Activated T-helper 9 cell treated with anti-CD3 and anti-CD28 coated beads, Interleukin-2, amount 50 U/mL, for 16 hours (primary cell): Measurements from ENCODE around the gene PHYKPL.
"Not testable (repeated sequence)": the region's sequence is repeated elsewhere in the genome, so short reads cannot be mapped to it uniquely, and the experiment has no call there.

ENCODE experiments used
- DNase-seq: peaks from one replicate; pipeline ENCODE4 v3.0.0-alpha.2; 2020; ENCODE audit warnings: low read depth

Gene PHYKPL

DNA sequence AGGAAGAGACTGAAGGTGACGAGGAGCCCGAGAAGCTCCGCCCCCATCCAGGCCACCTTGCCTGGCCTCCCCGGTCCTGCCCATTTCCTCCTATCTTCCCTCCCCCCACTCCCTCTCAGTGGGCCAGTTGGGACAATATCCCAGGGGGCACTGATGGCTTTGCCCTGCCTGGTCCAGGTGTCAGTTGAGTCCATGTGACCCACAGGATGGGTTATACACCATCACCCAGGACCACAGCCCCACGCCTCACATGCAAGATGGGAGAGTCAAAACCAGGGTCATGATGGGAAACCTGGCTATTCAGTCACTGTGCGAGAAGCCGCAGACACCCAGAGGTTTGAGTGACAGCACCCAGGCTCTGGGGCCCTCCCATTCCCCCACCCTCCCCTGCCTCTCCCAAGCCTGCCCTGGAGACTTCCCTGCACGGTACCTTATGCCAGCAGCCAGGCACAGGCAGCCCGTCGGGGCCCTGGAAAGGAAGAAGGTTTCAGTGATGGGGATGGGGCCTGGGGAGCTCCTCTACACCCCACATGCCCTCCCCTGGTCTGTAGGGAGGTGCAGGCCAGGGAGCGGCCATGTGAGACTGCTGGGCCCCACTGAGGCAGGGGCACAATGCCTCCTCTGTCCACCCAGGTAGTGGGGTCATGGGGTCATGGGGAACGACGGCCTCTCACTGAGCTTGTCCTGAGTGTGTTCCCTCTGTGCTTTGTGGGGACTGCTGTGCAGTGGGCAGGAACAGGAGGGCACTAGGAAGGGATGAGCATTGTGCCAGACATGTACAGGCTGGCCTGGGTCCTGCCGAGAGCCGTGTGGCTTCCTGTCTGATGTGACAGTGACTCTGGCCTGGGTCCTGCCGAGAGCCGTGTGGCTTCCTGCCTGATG is 6.3 kb upstream of the PHYKPL start:
- DNase-seq: no peak

DNA sequence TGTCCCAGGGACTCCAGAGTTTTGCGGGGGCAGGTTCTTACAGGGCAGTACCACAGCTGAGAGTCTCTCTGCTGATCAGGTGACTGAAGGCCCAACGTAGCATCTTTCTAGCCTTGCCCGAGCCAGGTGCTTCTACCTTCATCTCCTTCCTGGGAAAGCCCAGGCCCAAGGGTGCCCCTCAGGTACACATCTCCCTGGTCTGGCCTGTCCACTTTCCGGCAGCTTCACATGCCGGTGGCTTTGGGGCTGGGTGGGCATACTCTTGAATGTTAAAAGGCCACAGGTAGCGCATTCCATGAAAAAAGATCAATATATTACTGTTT is 5.7 kb upstream of the PHYKPL start:
- DNase-seq: no peak

DNA sequence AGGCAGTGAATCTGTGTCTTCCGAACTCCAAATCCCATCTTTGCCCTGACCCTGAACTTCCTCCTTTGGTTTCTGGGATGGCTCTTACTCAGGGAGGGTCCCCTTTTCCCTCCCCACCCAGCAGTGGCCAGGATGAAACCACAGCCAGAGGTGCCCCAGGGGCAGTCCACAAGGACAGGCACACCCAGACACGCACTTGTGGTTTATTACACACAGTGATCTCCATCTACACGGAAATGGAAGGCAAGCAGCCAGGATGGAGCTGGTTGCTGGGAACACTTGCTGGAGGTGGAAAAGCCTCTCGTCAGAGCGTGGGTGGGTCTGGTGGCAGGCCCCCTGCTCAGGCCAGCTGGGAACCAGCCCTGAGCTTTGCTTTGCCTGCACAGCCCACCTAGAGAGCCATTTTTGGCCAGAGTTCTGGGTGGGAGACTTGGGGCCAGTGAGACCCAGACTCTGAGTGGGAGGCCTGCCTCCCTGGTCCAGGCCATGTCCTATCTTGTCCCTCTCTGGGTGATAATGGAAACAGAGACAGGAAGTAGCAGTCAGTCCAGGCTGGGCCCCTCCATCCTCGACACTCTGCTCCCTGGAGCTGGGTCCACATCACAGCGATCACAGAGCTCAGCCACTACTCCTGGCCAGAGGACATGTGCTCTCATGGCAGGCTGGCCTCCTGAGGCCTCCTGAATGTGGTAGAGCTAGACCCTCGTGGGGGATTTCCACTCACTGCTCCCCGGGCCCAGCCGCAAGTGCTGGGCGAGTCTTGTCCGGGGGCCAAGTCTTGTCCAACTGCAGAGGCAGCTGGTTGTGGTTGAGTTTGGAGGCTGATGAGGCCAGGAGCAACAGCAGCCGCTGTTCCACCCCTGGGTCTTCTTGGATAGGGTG is 5.1 kb upstream of the PHYKPL start:
- no peak for DNase-seq

DNA sequence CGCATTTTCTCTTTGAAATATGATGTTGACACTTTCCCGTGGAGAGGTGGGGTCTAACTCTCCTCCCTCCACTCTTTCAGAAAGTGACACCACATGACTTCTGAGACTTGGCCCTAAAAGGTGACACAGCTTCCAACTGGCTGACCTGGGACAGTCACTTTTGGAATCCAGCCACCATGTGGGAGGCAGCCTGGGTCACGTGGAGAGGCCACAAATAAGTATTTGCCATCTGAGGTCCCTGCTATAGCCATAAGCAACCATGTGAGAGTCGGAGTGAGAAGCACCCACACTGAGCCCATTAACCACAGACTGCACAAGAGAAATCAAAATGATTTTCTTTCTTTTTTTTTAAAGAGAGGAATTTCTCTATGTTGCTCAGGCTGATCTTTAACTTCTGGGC is 4.1 kb upstream of the PHYKPL start:
- DNase-seq: no peak

DNA sequence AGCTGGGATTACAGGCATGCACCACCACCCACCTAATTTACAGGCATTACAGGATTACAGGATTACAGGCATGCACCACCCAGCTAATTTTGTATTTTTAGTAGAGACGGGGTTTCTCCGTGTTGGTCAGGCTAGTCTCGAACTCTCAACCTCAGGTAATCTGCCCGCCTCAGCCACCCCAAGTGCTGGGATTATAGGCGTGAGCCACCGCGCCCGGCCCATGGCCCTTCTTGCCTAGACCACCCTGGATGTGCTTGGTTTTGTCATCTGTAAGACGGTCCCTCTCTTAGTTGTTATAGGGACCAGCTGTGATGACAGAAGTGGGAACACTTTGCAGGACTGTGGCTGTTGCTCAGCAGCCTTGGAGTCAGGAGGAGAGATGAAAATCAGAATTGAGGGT is 3.5 kb upstream of the PHYKPL start:
- no peak for DNase-seq

DNA sequence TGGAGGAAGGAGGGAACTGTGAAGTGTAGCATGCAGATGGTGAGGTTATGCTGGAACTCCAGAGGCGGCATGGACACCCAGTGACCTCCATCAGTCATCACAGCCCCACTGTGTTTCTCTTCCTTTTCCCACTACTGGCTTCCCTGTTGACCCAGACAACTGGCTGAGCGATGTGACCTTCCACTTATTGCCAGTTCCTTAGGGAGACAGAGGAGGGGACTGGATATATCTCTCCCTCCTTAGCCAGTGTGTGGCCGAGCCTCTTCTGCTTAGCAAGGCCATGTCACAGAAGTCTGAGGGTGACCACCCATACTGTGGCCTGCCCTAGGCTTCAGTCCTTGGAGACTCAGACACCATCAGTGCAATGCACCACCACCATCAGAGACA is 3.0 kb upstream of the PHYKPL start:
- no peak for DNase-seq

DNA sequence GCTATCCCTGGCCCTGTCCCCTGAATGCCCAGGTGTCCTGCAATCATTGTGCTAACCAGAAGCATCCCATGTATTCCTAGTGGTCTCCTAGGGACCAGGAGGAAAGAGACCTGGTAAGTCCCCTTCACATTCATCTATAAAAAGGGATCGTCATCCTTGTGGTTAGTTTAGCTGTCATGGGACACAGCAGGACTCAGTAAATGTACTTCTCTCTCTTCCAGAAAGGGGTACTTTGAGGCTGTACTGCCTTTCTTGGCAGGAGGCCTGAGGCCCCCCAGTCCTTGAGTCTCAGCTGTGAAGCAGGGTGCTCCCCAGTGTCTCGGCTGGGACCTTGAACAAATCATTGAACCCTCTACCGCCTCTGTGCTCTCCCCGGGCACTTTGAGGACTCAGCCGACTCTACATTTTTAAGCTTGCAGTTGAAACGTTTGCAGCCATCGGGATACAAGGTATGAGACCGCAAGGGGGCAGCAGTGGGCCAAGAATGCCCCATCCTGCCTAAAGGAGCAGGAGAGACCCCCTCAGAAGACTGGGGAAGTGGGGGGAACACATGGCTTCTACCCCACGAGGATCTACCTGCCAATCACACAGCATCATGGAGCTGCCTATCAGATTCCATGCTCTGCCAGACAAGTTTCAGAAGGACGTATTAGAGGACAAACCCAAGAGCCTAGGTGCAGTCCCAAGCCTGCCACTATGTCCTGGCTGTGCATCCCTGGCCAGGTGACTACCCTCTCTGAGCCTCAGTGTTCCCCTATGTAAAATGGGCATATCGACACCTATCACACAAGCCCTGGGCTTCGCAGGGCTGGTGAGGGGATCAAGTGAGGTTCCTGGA is 2.4 kb upstream of the PHYKPL start:
- peak; percentile 55 for DNase-seq

DNA sequence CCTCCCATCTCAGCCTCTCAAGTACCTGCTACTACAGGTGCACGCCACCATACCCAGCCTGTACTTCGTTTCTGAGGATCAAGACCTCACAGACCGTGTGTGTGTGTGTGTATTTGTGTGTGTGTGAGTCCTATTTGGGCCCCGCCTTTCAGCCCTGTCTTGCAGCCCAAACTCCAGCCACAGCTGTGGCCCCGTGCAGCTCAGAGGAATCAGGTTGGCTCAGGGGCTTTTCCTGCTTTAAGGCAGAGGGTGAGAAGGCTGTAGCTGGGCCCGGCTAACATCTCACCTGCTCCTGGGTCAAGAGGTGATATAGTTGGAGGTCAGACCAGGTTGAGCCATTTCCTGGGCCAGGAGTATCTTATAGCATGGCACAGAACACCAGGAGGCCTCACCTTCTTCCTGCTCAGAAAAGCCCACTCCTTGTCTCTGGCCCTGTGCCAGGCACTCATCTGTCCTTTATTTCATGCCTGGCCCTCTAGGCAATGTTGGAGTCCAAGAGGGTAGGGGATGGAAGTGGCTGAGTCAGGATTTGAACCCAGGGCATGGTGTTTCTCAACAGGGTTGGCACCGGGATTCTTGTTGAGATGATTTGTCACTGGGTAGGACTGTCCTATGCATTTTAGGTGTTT is 1.6 kb upstream of the PHYKPL start:
- no peak for DNase-seq

DNA sequence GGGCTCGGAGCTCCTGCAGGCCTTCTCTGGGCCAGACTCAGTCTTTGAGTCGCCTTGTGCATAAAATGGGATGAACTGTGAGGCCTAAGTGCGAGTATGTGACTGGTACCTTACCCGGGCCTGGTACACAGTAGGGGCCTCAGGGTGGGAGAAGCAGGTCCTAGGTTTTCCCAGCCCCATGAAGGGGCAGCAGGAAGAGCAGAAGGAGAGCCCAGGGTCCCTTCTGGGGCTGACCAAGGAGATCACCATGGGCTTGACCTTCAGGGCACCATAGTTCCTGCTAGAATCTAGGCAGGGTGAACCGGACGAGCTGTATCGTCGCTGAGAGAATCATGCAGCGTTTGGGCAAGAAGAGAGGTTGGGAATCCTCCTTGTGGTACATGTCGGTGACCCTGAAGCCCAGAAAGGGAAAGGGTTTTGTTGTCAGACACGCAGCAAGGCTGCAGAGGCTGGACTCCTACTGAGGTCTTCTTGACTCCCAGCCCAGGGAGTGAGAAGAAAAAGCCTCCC is 373 bp upstream of the PHYKPL start:
- DNase-seq: no peak

DNA sequence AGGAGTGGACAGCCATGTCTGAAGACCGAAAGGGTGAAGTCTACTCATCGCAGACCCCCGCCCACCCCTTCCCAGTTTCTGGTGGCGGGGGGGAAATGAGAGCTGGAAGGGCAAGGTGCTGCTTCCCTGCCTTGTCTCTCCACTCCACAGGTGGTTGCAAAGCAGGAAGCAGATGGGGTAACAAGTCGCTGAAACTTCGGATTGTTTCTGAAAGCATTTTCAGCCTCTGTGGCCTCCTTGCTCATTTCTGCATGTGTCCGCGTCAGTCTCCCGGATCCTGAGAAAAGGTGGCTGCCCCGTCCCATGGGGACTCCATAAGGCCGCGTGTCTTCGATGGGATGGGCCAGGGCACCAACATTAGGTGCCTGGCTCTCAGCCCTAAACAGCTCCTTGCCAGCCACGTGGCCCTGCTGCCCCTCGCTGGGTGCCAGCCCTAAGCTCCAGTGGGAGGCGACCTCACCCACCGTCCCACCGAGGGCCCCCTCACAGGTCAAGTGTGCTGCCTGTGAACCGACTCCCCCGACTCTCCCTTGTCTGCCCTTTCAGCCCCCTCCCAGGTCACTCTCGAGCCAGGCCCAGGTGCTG is 971 bp downstream of the PHYKPL start:
- DNase-seq: no peak

DNA sequence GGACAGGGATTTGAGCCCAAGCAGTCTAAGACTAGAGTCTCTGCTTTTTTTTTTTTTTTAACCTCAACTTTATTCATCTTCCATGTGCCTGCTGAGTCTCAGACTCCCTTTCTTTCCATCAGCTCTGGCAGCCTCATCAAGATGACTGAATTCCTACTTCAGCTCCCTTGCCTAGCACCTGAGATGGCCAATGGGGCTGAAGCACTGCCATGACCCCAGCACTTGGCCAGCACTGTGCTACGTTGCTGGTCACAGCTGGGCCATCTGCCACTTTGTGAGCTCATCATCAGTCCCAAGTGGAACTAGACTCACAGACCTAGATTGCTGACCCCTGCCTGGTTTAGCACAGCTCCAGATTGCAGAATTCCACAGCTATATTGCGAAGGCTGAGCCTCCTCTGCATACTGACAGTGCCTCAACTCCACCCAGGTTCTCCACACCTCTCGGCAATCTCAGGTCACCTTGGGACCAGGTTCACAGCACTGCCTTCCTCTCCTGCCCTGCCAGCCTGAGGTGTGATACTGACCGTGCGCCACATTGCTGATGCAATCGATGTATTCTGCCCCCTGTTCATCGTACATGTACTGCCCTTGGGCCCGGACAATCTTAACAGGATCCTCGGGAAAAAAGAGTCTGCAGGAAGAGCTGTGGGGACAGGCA is 1.6 kb downstream of the PHYKPL start:
- no peak for DNase-seq

DNA sequence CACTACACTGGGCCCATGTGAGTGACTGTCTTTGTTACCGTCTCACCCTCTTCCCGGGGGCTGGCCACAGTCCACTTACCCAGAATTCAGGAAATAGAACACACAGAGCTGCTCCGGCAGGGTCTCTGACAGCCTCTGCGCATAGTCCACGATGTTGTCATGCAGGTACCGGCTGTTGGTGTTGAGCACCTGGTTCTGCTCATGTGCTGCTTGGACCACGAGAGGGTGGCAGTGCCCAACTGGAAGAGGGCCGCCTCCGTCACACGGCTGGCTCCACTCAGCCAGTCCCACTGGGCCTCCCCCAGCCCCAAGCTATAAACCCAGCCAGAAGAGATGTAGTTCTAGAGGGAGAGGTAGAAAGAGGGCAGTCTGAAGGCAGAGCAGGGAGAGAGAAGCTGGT is 2.7 kb downstream of the PHYKPL start:
- no peak for DNase-seq

DNA sequence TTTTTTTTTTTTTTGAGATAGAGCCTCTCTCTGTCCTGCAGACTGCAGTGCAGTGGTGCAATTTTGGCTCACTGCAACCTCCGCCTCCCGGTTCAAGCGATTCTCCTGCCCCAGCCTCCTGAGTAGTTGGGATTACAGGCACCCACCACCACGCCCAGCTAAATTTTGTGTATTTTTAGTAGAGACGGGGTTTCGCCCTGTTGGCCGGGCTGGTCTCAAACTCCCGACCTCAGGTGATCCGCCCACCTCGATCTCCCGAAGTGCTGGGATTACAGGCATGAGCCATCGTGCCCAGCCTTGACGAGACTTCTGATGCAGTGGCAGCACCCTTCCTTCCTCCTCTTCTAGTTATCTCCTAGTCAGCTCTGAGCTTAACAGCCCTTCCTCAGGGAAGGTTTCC is 3.5 kb downstream of the PHYKPL start:
- DNase-seq: not testable (repeated sequence)

DNA sequence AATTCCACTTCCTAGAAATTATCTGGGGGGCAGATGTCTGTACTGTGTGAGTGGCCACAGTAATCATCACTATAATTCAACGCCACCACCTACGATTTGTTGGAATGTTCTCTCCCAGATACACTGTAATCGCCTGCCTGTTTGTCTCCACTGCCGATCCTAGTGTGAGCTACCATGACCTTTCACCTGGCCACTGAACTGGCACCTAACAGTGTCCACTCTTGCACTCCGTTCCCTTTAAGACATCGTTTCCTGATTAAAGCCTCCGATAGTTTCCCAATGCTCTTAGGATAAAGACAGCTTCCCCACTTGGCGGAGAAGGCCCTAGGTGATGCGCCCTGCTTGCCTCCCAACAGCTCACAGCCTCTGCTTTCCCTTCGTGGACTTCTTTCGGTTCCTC is 4.0 kb downstream of the PHYKPL start:
- DNase-seq: no peak

DNA sequence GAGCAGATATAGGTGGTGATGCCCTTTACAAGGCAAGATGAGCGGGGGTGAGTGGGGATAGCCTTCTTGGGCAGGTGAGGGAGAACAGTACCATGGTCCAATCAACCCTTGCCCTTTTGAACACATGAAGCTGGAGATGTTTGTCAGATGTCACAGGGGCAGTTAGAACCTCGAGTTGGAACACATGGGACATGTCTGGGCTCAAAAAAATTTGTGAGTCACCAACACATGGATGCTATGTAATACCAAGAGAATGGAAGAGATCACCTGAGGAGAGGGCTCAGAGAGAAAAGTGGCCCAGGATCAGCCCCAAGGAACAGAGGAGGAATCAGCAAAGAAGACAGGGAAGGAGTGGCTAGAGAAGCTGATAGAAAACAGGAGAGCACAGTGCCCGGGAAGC is 4.7 kb downstream of the PHYKPL start:
- no peak for DNase-seq

DNA sequence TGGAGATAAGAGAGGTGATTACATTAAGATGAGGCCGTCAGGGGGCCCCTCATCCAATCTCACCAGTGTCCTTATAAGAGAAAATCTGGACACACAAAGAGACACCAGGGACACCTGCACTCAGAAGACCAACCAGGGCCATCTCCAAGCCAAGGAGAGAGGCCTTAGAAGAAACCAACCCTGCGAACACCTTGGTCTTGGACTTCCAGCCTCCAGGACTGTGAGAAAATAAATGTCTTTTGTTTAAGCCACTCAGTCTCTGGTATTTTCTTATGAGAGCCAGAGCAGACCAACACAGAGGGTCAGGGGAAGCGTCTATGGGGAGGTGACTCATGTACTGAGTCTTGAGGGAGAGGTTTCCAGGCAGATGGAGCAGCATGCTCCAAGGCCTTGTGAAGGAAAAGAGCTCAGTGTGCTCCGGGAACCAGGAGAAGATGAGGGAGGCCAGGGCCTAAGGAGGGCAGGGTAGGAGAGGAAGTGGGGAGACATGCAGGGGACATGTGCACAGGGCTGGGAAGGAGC is 5.4 kb downstream of the PHYKPL start:
- no peak for DNase-seq

DNA sequence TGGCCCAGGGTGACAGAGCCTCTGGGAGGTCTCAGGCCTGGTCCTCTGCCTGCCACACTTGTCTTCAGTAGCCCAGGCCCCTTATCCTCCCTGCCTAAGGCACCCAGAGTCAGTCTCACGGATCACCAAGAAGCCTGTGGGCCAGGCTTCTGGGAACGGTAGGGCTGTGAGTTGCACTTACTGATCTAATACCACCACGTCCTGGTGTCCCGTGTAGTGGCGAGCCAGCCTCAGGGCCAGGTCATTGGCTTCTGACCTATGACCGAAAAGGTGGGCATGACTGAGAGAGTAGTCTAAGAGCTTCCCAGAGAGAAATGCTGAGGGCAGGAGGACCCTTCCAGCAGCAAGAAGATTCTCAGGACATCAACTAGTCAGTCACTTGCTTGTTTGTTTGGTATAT is 7.4 kb downstream of the PHYKPL start:
- DNase-seq: no peak

DNA sequence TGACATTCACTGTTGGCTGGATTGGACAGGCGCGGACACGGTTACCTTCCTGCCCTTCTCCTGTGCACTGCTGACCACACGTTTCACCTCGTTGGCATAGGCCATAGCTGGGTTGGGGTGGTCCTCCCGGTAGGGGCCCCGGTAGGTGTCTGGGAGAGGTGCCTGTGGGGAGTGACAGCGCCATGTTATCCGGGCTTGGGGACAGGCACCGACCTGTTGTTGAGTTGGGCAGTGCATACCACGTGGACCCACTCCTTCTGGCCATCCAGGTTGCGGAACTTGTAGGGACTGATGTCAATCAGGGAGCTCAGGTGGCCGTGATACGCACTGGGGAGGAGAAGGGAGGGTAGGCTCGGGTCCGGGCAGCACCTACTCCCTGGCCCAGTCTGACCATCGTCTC is 8.2 kb downstream of the PHYKPL start:
- no peak for DNase-seq

DNA sequence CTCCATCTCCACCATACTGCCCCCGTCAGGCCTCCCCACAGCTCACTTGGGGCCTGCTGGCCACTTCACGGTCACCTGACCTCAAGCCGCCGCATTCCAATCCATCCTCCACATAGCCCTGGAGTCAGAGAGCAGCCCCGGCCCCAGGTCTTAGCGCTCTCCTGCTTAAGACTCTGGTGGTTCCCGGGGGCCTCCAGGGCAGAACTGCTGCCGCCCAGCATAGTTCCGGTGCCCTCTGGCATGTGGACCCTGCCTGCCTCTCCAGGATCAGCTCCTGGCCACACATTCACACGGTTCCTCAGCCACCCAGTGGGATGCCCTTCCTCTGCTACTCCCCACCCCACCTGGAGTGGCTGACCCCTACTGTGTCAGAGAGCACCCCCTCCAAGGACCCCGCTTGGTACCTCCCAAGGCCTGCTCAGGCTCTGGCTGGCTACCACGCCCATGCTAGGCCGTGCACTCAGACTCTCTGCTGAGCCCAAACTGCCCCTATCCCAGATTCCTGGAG is 8.7 kb downstream of the PHYKPL start:
- no peak for DNase-seq

DNA sequence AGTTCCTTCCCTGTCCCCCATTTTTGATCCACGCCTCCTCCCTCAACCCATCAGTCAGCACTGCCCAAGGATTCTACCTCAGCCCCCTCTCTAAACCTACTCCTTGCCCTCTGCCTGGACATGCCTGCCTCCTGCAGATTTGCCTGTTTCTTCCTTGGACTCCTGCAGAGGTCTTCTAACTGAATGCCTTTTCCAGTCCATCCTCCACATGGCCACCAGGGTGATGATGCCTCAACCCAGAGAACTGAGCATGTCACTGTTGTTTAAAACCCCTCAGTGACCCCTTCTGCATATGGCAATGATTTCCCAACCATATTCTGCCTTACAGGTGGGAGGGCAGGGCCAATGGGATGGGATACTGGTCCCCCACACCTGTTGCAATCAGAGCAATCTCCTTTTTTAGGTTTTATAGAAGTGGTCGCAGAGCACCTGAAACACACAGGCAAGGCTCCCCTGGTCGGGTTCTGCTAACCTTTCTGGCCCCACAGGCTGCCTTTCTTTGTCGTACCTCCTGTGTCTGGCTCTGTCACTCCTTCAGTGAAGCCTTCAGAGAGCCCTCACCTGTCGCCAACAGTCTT is 9.3 kb downstream of the PHYKPL start:
- no peak for DNase-seq
